Brain microvascular endothelial cell (primary cell): Measurements from ENCODE around the gene NFIX.

Experiments used
- DNase-seq: peaks from one replicate; pipeline ENCODE4 v3.0.0-alpha.2; 2020
- H3K27ac ChIP-seq: fragments of 250-450 bp; sonication (Bioruptor Pico); 2 replicates; pipeline ENCODE4 v1.5.1; 2020; ENCODE audit warnings: mild to moderate bottlenecking, moderate library complexity
- H3K27me3 ChIP-seq: fragments of 250-450 bp; sonication (Bioruptor Pico); replicated peaks from 2 replicates; pipeline ENCODE4 v1.5.1; 2020; ENCODE audit warnings: mild to moderate bottlenecking
- H3K36me3 ChIP-seq: fragments of 250-450 bp; sonication (Bioruptor Pico); replicated peaks from 2 replicates; pipeline ENCODE4 v1.5.1; 2020; ENCODE audit warnings: mild to moderate bottlenecking
- H3K4me3 ChIP-seq: 2 replicates; pipeline ENCODE4 v1.5.1; 2011; ENCODE audit warnings: low read depth, mild to moderate bottlenecking, control low read depth, low read length, moderate library complexity
- in situ Hi-C: cut with HindIII; loops from 2 replicates; pipeline ENCODE4 v1.10.0; 2017; ENCODE audit warnings: low sequenced_read_pairs, low pct_ligation_motif_present
- TF ChIP-seq, protein P1 (sequence below): IDR thresholded peaks from 2 replicates; pipeline ENCODE4 v1.5.1; 2011; ENCODE audit warnings: low read depth, mild to moderate bottlenecking, moderate library complexity, low read length, control low read depth, inconsistent platforms; ENCODE audit errors: missing control alignments

The NFIX gene

GRCh38 chr19:13089139-13089856 lies 94.0 kb downstream of the NFIX start:
- H3K27ac ChIP-seq: no peak overlapping the region
- H3K4me3 ChIP-seq: no peak overlapping the region
- DNase-seq: no peak
- H3K27me3 ChIP-seq: no peaks in the 10 kb centered on the region
- no peaks in the 10 kb centered on the region for H3K36me3 ChIP-seq
- in situ Hi-C loops: no loop called here
- TF ChIP-seq, protein P1, sequence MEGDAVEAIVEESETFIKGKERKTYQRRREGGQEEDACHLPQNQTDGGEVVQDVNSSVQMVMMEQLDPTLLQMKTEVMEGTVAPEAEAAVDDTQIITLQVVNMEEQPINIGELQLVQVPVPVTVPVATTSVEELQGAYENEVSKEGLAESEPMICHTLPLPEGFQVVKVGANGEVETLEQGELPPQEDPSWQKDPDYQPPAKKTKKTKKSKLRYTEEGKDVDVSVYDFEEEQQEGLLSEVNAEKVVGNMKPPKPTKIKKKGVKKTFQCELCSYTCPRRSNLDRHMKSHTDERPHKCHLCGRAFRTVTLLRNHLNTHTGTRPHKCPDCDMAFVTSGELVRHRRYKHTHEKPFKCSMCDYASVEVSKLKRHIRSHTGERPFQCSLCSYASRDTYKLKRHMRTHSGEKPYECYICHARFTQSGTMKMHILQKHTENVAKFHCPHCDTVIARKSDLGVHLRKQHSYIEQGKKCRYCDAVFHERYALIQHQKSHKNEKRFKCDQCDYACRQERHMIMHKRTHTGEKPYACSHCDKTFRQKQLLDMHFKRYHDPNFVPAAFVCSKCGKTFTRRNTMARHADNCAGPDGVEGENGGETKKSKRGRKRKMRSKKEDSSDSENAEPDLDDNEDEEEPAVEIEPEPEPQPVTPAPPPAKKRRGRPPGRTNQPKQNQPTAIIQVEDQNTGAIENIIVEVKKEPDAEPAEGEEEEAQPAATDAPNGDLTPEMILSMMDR: peak; percentile 68

- DNase-seq: no peak
- TF ChIP-seq, protein P1: no peak
- in situ Hi-C loops: no loop called here
- Histone ChIP-seq H3K36me3 (no peaks in the 10 kb centered on the region), H3K27ac (no peak overlapping the region), H3K27me3 (no peaks in the 10 kb centered on the region), H3K4me3 (no peak overlapping the region)
Measured at GRCh38 chr19:13089857-13090507, 94.7 kb downstream of the NFIX start.

GRCh38 chr19:13090511-13091231 lies 95.4 kb downstream of the NFIX start:
- peak overlapping the region; percentile 11 for H3K27ac ChIP-seq
- H3K27me3 ChIP-seq: no peaks in the 10 kb centered on the region
- H3K36me3 ChIP-seq: no peaks in the 10 kb centered on the region
- TF ChIP-seq, protein P1: no peak
- in situ Hi-C loops: no loop called here
- no peak overlapping the region for H3K4me3 ChIP-seq
- no peak for DNase-seq

GRCh38 chr19:13091400-13092157 lies 96.3 kb downstream of the NFIX start:
- Histone ChIP-seq H3K27me3 (no peaks in the 10 kb centered on the region), H3K4me3 (no peak overlapping the region), H3K27ac (peak overlapping the region; percentile 33), H3K36me3 (no peaks in the 10 kb centered on the region)
- DNase-seq: peak; percentile 82
- in situ Hi-C loops: no loop called here
- TF ChIP-seq, protein P1: peak; percentile 2

DNA sequence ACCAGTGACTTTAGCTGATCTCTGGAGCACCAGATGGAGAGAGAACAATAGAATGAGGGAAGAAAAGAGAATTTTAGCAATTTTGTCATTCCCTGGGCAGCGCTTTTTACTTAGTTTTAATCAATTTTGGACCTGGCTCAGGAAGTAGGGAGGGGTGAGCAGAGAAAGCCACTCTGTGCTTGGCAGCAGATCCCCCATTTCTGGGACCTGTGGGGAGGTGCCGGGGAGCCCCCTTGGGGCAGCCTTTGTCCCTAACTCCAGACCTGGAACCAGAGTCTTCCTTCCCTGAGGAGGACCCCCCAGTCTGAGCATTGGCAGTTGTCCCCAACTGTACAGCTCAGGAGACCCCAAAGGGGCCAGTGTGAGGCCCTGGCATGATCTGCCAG lies 96.9 kb downstream of the NFIX start:
- no peak for DNase-seq
- no peak overlapping the region for H3K27ac ChIP-seq
- in situ Hi-C loops: no loop called here

More for the DNA sequence above, 96.9 kb downstream of the NFIX start:
- TF ChIP-seq, protein P1: no peak
- no peaks in the 10 kb centered on the region for H3K36me3 ChIP-seq
- H3K27me3 ChIP-seq: no peaks in the 10 kb centered on the region
- no peak overlapping the region for H3K4me3 ChIP-seq
